ENCODE results near the gene RASGEF1B.

RASGEF1B gene

GRCh38 chr4:81457345-81457744 is 14.4 kb downstream of the RASGEF1B start:
- H3K4me3 ChIP-seq (ENCODE audit: low read depth, low read length): no peak overlapping the region
- TF ChIP-seq, protein P1, sequence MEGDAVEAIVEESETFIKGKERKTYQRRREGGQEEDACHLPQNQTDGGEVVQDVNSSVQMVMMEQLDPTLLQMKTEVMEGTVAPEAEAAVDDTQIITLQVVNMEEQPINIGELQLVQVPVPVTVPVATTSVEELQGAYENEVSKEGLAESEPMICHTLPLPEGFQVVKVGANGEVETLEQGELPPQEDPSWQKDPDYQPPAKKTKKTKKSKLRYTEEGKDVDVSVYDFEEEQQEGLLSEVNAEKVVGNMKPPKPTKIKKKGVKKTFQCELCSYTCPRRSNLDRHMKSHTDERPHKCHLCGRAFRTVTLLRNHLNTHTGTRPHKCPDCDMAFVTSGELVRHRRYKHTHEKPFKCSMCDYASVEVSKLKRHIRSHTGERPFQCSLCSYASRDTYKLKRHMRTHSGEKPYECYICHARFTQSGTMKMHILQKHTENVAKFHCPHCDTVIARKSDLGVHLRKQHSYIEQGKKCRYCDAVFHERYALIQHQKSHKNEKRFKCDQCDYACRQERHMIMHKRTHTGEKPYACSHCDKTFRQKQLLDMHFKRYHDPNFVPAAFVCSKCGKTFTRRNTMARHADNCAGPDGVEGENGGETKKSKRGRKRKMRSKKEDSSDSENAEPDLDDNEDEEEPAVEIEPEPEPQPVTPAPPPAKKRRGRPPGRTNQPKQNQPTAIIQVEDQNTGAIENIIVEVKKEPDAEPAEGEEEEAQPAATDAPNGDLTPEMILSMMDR (IDR thresholded peaks at IDR 0.05; ENCODE audit: control insufficient read depth, extremely low read depth, insufficient read depth): no peak
- DNase-seq (ENCODE audit: low read depth): no peak

DNA sequence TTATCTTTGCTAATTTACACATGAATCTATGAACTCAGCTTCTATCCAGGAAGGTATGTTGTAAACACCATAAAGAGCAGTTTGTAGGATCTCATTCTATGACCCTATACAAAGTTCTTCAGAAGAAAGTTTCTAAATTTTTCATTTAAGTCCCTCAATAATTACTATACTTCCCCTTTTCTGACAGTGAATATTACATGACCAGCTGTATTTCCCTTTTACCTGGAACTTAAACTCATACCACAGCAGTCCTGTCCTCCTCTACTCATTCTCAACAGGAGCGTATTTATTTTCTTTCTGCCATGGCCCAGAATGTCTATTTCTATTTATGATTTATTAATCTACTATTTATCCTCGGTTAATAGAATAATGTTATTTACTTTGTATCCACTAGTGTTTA is 15.8 kb downstream of the RASGEF1B start:
- no peak overlapping the region for H3K4me3 ChIP-seq (ENCODE audit: low read depth, low read length)
- TF ChIP-seq, protein P1 (IDR thresholded peaks at IDR 0.05; ENCODE audit: control insufficient read depth, extremely low read depth, insufficient read depth): no peak
- DNase-seq (ENCODE audit: low read depth): no peak

DNA sequence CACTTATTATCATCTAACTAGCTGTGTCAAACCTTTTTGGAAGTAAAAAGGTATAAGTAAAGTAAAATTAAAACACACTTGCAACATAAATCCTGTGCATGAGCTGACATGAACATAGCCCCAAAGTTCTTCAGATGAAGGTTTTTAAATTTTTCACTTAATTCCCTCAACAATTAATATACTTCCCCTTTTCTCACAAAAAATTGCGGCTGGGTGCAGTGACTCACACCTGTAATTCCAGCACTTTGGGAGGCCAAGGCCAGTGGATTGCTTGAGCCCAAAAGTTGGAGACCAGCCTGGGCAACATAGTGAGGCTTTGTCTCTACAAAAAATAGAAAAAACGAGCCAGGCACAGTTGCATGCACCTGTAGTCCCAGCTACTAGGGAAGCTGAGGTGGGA is 16.8 kb downstream of the RASGEF1B start:
- DNase-seq (ENCODE audit: low read depth): no peak
- TF ChIP-seq, protein P1 (IDR thresholded peaks at IDR 0.05; ENCODE audit: control insufficient read depth, extremely low read depth, insufficient read depth): no peak

GRCh38 chr4:81454499-81454898 is 17.2 kb downstream of the RASGEF1B start:
- no peak for DNase-seq (ENCODE audit: low read depth)
- TF ChIP-seq, protein P1 (IDR thresholded peaks at IDR 0.05; ENCODE audit: control insufficient read depth, extremely low read depth, insufficient read depth): no peak
- no peak overlapping the region for H3K4me3 ChIP-seq (ENCODE audit: low read depth, low read length)

More for the DNA sequence above, 16.8 kb downstream of the RASGEF1B start:
- H3K4me3 ChIP-seq (ENCODE audit: low read depth, low read length): no peak overlapping the region

DNA sequence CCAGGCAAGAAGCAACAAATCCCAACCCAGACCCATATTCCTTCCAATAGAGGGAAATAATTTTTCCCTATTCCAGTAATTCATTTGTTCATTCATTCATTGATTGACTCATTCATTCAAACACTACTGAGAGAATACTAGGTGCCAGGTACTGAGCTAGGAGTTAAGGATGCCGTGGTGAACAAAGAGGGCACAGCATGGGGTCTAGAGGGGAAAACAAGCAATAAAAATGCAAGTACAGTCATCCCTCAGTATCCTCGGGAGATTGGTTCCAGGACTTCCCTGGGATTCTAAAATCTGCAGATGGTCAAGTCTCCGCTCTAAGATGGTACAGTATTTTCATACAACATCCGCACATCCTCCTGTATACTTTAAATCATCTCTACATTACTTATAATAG is 18.7 kb downstream of the RASGEF1B start:
- no peak for DNase-seq (ENCODE audit: low read depth)
- no peak overlapping the region for H3K4me3 ChIP-seq (ENCODE audit: low read depth, low read length)
- TF ChIP-seq, protein P1 (IDR thresholded peaks at IDR 0.05; ENCODE audit: control insufficient read depth, extremely low read depth, insufficient read depth): no peak

DNA sequence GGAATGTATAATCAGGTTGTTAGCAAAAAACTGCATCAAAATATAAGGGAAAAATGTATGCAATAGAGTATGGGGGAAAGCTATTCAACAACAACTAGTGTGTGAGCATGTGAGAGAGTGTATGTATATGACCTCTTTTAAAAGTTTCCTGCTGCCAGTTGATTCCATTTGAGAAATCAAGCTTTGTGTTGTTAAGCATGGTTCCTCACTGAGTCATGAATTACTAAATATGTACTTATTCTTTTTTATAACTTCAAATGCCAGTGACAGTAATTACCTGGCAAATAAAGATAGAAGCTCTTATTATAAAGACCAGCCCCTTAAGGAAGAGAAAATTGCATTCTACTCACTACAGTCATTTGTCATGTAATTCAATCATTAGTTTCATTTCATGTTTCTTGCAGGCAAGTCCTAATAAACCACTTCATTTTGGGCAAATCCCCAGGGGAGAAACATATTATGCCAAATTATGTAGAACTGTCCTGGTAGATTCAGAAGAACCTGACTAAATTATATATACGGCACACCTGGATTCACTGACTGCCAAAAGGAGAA is 19.2 kb downstream of the RASGEF1B start:
- DNase-seq (ENCODE audit: low read depth): no peak
- no peak overlapping the region for H3K4me3 ChIP-seq (ENCODE audit: low read depth, low read length)
- TF ChIP-seq, protein P1 (IDR thresholded peaks at IDR 0.05; ENCODE audit: control insufficient read depth, extremely low read depth, insufficient read depth): no peak

DNA sequence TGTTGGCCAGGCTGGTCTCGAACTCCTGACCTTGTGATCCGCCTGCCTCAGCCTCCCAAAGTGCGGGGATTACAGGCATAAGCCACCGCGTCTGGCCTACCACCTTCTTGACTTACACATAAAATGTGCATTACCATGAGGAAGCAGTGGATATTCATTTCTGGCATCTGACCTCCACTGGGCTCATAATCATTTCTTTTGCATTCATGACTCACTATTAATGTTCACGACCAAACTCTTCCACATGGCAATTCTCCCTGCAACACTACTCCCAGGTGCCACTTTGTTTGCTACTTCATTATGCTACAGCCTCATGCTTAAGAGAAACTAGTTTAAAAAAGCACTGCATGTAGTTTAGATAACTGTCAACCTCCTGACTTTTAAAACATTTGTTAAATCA is 22.7 kb downstream of the RASGEF1B start:
- no peak for DNase-seq (ENCODE audit: low read depth)
- TF ChIP-seq, protein P1 (IDR thresholded peaks at IDR 0.05; ENCODE audit: control insufficient read depth, extremely low read depth, insufficient read depth): no peak

More for the DNA sequence above, 22.7 kb downstream of the RASGEF1B start:
- no peak overlapping the region for H3K4me3 ChIP-seq (ENCODE audit: low read depth, low read length)
